GM20431 (cell line): Measurements from ENCODE around the gene INPP4B.

Experiments used
- in situ Hi-C: fragments of 300-500 bp; cut with MseI, MboI; formaldehyde crosslinking; loops from one replicate; pipeline ENCODE4 v1.15.0; 2020; ENCODE audit warnings: low sequenced_read_pairs; ENCODE audit not compliant: unreplicated experiment

Gene INPP4B

DNA sequence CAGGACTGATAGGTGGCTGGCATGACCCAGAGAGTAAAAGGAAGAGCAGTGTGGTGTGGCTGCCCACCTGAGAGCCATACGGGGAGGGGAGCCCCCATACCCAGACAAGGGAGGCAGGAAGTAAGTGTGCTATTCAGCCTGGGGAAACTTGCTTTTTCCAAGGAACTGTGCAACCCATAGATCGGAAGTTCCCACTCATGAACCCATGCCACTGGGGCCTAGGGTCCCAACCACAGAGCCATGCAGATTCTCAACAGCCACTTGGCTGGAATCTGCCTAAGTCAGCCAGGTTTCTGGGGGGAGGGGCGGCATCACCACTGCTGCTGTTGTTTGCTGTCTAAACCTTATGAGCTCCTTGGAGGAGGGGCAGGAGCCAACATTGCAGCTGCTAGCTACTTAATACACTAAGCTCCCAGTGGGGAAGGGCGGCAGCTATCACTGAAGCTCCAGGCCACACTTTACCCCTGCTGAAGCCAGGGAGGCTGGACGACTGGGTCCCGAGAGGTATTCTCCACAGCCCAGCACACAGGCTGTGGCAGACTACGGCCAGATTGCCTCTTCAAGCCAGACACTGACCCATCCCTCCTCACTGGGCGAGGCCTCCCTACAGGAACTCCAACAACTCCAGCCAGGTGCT, 410.4 kb downstream of the INPP4B start:
- in situ Hi-C loops, result no loop called here

DNA sequence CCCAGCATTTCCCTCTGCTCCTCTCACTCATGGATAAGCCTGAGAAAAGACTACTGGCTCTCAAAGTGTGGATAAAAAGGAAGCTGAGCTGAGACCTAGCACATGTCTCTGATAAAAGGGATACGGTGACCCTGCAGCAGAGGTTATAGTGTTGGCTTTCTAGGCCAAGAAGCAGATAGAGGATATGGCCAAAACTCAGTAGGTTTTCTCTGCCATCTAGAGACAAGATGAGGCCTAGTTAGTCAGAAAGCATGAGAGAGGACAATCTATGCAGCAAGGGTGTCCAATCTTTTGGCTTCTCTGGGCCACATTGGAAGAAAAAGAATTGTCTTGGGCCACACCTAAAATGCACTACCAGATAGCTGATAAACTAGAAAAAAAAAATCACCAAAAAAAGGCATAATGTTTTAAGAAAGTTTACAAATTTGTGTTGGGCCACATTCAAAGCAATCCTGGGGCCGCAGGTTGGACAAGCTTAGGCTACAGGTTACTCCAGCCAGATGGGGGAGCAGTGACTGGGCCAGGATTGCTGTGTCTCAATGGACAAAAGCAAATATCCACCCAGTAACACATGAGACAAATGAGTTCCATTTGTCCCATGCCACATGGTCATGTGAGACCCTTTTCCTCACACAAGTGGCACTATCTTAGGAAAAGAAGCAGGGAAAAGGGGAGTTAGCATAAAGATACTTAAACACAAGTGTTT, 411.4 kb downstream of the INPP4B start:
- in situ Hi-C loops, result no loop called here

DNA sequence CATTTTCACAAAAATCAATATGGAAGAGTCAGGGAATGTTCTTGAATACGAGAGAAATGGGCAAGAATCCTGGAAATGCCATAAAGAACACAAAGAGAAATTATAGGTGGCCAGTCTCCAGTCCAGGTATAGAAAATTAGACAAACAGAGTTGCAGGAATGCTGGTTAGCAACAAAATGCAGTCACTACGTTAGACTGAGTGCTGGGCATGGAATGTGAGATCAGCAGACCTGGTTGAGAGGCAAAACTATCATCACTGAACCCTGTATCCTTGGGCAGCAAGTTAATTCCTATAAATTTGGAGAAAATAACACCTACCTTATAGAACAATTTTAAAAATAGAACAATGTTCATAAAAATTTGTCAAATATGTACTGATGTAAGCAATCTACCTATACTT, 417.4 kb downstream of the INPP4B start:
- in situ Hi-C loops, result no loop called here

DNA sequence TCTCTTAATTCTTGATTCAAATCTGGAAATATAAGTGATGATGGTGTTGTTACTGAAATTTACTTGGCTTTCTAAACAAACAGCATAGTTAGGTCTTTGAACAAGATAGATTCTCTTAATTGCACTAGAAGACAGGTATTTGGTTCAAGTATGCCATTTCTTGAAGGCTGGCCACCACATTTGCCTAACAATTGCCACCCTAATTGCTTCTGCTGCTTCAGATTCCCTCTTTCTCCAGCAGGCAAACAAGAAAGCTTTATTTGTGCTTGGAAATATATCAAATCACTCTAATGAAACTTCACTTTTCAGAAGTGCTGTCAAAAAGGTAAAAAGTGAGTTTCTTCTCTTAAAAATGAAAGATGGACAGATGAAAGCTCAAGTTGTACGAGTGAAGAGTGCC, 418.6 kb downstream of the INPP4B start:
- in situ Hi-C loops, result no loop called here

DNA sequence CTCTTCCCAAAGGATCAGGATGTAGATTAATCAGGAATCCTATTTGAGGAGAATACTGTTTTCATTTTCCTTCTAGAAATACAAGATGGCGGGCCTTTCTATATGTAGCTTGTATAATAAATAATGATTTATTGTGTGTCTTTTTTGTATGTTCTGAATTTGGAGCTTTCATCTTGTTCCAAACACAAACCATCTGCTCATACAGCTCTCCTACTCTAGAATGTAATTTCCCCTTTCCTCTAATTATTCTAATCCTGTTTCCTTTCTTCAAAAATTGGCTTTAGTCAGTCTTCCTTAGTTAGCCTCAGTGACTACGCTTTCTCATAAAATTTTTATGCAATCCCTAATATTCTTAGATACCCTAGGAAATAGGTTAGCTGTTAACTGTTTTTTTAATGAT, 422.2 kb downstream of the INPP4B start:
- in situ Hi-C loops, result no loop called here

DNA sequence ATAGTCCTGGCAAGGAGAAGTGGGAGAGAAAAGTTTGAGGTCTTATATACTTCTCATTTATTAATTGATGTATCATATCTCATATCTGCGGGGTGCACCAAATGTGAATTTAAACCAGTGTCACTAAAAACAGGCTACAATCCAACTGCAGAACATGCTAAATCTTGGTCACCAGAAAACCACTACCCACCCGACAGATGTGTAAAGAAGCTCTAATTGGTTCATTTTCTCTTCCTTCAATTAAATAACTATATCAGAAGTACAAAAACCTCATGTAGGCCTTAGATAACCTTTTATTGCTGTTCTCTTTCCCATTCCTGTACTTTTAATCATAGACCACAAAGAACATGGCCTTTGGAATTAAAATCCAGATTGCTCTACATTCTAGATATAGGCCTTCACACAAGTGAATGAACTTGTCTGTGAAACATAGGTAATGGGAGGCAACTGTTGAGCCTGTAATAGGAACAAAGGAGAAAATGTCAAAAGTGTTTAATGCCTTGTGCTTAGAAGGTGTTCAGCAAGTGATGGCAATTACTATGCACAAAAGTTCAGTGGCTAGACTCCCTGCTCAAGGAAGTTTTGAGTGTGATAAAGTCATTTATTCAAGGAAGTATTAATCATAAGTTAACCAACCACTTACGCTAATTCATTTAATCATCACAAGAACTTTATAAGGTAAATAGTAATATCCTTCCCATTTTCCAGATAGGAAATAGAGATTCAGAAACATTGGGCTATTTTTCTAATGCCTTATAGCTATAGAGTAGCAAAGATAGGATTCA, 425.6 kb downstream of the INPP4B start:
- in situ Hi-C loops, result no loop called here

DNA sequence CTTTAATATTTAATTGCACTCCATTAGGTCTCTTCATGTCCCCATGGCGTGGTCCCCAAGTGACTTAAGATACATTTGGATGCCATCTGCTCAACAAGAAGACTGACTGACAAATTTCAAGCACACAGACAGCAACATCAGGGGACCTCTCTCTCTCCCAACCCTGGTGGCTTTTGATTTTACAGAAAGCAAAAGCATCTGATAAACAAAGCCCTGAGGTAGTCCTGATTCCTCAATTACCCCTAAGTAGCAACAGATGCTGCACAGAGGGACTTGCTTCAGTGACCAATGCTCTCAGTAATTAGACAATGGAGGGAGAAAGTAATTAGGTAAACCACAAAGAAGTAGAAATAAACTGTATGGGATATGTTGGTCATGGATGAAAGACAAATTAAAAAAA, 426.4 kb downstream of the INPP4B start:
- in situ Hi-C loops, result no loop called here

DNA sequence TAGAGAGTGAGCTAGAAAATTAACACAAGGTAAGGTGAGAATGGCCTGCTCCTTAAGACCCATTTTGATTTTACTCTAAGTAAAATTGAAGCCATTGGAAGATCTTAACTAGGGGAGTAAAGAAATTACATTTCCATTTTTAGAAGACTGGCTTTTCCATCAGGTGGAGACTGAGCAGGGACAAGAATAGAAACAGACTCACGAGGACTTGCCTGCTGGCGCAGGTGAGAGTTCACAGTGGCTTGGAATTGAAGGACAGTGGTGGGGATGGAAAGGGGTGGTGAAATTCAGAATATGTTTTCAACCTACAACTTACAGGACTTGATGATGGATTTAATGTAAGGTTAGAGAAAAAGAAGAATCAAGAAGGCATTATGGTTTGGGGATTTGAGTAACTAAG, 427.4 kb downstream of the INPP4B start:
- in situ Hi-C loops, result no loop called here

DNA sequence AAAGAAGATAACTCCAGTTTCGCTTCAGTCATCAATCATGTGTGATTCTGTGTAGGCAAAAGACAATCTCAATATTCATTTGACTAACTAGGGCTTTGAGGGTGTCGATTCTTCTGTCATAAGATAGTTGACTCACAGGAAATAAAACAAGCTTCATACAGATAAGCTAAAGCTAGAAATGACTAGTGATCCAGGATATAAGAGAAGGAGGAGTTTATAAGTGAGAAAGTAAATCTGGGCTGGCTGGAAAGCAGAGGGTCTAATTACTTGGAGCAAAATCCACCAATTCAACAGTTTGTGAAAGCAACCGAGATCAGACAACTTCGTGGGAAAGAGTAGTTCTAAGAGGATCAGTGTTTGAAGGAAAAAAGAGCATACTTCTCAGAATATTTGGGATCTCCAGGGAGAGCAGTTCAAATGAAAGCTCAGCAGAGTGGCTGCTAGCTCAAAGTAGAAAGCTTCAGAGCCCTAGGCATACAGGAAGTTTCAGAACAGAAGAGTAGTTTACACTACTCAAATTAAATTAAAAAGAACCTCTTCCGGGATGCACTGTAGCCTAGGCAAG, 429.3 kb downstream of the INPP4B start:
- in situ Hi-C loops, result no loop called here

DNA sequence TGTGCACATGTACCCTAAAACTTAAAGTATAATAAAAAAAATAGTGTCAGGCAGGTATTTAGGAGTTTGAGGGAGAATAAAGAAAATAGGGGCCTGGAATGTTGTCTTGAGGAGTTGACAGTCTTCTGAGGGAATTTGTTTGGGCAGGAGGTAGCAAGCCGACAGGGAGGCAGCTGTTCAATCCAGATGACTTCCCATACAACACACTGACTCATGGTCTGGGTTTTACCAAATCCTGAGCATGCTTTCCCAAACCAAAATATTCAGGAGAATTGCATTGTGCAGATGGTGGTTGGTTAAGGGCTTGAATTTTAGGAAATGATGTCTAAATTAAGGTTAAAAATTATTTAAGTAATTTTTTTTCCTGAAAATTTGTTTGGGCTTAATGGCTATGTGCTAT, 430.0 kb downstream of the INPP4B start:
- in situ Hi-C loops, result no loop called here

DNA sequence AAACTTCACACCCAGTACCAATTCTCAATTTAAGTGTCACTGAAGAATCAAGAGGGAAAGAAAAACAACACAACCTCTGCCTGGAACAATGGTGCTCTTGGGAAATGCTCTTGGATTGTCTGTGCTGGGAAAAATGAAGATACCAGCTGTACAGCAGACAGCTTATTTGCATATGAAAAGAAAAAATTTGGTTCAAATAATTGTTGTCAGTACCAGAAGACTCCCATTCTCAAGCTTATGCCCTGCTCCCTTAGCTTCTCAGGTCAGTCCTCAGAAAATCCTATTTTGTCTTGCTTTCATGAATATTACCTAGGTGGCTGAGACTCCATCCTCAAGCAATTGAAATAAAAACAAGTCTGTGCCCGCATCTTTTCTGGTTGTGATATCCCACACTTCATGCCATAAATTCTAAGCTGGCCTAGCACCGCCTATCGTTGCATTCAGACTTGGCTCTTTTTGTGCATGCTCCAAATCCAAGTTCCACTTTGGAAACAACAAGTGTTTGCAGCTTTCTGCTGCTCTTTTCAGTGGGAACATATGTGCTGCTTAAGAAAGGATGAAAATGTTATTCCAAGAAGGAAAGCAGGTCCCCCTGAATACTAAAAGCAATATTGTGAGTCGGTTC, 431.6 kb downstream of the INPP4B start:
- in situ Hi-C loops, result no loop called here

DNA sequence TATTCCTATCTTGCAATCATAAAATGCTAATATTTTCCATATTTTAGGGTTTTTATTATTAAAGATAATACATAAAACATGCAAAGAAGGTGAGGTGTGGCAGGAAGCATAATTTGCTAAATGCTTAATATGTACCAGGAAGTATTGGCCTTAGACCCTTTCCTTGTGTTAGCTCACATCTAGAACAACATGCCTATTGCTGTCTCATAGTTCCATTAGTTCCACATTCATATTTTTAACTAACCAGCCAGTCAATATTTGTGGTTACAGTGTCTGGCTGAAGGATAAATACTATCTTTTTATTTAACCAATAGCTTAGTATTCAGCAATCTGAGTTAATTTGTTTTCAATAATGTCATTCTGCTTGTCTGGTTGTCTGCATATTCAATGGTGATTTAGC, 432.6 kb downstream of the INPP4B start:
- in situ Hi-C loops, result no loop called here

DNA sequence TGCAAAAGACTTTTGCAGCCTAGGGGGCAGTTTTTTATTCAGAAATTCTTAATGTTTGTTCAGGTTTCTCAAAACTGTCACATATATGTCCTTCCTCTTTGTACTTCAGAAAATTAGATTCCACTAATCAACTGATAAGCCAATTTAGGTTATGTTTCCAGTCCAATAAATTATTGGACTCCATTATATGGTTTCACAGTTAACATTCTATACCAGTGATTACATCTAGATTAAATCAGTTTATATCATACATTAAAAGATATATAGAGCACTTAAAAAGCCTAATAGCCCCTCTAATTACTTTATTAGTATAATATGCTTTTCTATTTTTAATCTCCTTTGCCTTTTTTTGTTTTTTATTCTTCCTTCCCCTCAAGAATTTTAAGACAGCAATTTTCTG, 434.1 kb downstream of the INPP4B start:
- in situ Hi-C loops, result no loop called here

DNA sequence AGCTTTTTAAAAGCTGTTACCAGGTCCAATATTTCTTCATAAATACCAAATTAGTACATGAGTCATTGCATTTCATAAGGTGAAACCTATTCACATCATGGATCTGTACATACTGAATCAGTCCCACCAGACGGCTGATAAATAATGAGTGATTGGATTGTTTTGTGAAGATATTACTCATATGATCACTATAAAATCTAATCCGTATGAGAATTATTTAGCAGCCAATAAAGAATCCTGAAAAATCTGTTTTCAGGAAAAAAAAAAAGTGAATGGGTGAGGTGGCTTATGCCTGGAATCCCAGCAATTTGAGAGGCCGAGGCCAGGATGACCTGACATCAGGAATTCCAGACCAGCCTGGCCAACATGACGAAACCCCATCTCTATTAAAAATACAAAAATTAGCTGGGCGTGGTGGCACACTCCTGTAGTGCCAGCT, 438.1 kb downstream of the INPP4B start:
- in situ Hi-C loops, result no loop called here

DNA sequence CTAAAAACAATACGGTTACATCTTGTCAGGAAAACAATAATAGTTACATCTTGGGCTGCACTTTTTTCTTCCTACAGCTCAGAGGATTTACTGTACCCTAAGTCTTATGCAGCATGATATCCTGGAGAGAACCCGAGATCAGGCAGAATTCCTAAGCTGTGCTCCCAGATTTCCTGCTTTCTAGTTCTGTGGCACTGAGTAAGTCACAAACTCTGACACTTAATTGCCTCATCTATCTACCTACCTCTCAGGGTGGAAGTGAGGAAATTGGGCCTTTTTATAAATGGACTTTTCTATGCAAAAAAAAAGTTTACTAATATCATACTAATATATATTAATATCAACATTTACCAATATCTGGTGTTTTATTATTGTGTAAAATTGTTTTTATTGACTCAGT, 438.5 kb downstream of the INPP4B start:
- in situ Hi-C loops, result no loop called here

DNA sequence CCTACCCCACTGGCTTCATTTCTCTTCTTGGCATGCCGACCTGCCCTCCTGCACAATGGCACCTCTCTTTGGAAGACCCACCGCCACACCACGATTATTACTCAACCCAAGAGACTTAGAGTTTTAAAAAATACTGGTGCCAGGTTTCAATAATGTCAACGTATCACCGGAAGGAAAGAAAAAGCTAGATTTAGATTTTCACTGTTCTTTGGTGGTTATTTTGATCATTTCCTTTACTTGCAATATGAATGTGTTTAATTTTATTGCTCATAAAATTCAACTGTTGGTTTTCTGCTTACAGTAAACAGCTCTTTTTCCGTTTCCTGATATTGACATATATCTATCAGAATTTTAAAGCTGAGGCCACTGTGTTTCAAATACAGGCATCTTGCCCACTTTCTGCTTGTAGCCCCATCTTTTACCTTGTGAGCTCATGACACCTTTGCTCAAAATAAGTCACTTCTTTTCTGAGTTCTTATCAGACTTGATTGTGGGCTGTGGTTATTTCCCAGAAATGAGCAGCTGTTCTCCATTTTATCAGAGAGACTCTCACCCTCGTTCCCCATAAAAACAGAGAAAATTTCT, 439.1 kb downstream of the INPP4B start:
- in situ Hi-C loops, result no loop called here

DNA sequence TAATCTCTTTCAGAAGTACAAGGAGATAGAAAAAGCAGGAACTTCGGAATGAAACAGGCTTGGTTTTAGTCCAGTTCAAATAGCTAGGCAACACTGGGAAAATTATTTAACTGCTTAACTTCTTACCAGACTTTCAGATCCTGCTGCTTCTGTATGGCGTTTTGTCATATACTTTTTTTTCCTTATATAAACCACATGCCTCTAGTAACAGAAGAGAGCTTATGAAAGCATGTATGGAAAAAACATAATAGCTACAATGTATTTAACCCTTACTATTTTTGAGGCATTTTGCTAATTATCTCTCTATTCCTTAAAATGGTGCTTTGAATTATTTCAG, 439.6 kb downstream of the INPP4B start:
- in situ Hi-C loops, result no loop called here

DNA sequence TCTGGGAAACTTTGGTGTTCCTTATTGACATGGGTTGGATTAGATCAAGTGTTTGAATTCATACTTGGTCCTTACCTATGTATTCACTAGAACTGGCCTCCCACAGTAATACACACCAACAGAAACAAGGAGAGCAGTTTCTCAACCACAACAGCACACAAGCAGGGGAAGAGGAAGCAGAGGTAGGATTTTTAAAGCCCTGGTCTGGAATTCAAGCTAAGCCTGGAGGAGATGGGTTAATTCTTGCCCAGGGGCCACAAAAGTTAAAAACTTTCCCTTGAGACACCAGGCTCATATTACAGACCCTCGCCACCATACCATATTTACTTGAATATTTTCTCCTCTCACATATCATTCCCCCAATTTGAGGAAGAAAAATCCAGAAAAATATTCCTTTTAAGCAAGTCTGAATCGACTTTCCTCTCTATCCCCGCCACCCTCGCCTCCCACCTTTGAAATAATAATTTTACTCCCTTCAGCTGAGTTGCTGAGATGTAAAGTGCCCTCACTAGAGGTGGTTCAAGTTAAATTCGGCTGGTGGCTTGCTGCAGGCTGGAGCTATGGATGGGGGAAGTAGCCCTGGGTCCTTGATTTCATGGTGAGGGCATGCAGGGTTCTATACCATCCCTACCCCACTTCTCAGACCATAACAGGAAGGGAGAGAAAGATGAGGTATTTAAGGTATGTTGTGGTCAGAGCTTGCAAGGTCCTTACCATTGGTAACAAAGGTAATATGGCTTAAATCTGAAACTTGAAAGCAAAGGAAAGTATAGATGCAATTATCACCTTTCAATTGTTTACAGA, 440.2 kb downstream of the INPP4B start:
- in situ Hi-C loops, result no loop called here

DNA sequence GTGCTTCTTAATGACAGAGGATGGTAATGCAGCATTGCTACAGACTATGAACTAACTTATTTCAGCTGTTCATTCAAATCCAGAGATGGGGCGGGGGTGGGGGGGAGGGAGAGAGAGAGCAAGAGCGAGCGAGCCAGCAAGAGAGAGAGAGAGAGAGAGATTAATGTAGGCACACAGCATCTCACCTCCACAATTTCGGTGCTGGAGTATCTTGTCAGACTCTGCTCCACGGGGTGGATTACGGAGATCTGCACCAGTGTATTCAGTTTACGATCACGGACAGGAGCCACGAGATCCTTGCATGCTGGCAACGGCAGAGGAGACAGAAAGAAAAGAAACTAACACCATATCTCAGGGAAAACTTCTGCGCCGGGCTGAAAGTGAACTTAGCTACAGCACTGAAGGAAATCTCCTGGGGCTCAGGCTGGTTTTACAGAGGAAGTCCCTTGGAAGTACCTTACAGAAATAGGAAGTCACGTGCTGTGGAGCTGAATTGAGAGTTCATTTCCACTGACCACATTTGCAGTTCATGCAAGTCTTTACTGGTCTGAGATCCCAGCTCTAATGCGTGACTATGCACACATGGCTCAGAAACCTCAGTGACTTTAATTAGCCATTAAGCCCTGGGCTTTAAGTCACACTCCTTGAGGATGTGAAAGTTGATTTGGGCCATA, 440.9 kb downstream of the INPP4B start:
- in situ Hi-C loops, result no loop called here
